HUES6 (cell line): ENCODE data around the gene WDFY4.
"Not testable (repeated sequence)": the region's sequence is repeated elsewhere in the genome, so short reads cannot be mapped to it uniquely, and the experiment has no call there.

ENCODE experiments used
- H3K27ac ChIP-seq: 2 replicates; pipeline ENCODE4 v1.7.0; 2013; ENCODE audit warnings: low read depth, mild to moderate bottlenecking, low read length, inconsistent platforms
- H3K27me3 ChIP-seq: 2 replicates; pipeline ENCODE4 v1.6.1; 2013; ENCODE audit warnings: low read length; ENCODE audit not compliant: control insufficient read depth, insufficient read depth
- H3K36me3 ChIP-seq: 2 replicates; pipeline ENCODE4 v1.6.1; 2013; ENCODE audit warnings: low read length; ENCODE audit not compliant: control insufficient read depth, insufficient read depth
- H3K4me1 ChIP-seq: 2 replicates; pipeline ENCODE4 v1.6.1; 2013; ENCODE audit warnings: low read length; ENCODE audit not compliant: control insufficient read depth, insufficient read depth
- H3K4me3 ChIP-seq: 2 replicates; pipeline ENCODE4 v1.5.1; 2013; ENCODE audit warnings: low read depth, low read length
- H3K9ac ChIP-seq: one replicate; pipeline ENCODE4 v1.6.1; 2013; ENCODE audit warnings: mild to moderate bottlenecking, low read length
- H3K9me3 ChIP-seq: 2 replicates; pipeline ENCODE4 v1.6.1; 2013; ENCODE audit warnings: low read depth, low read length; ENCODE audit not compliant: control insufficient read depth, insufficient read depth

WDFY4 gene

GRCh38 chr10:48647073-48647472, 37.6 kb upstream of the WDFY4 start:
- not testable (repeated sequence) for H3K4me3 ChIP-seq, H3K9me3 ChIP-seq, H3K36me3 ChIP-seq, H3K4me1 ChIP-seq, H3K9ac ChIP-seq, H3K27me3 ChIP-seq, H3K27ac ChIP-seq

- Histone ChIP-seq H3K27me3 (peaks cover 7% of the 10 kb centered on the region; the same call in 1 of the 2 replicates), H3K9ac (no peak overlapping the region), H3K27ac (no peak overlapping the region), H3K9me3 (no peaks in the 10 kb centered on the region), H3K4me1 (no peaks in the 10 kb centered on the region), H3K4me3 (no peak overlapping the region), H3K36me3 (no peaks in the 10 kb centered on the region)
These were observed 36.3 kb upstream of the WDFY4 start for GRCh38 chr10:48648172-48648942.

GRCh38 chr10:48649349-48649944, 35.2 kb upstream of the WDFY4 start:
- H3K27ac ChIP-seq: no peak overlapping the region
- H3K9ac ChIP-seq: no peak overlapping the region
- no peak overlapping the region for H3K4me3 ChIP-seq
- no peaks in the 10 kb centered on the region for H3K9me3 ChIP-seq
- no peaks in the 10 kb centered on the region for H3K36me3 ChIP-seq
- H3K4me1 ChIP-seq: no peaks in the 10 kb centered on the region
- peaks cover 11% of the 10 kb centered on the region for H3K27me3 ChIP-seq

- Histone ChIP-seq H3K36me3 (no peaks in the 10 kb centered on the region), H3K9me3 (no peaks in the 10 kb centered on the region), H3K4me3 (no peak overlapping the region), H3K27me3 (peaks cover 23% of the 10 kb centered on the region), H3K9ac (no peak overlapping the region), H3K27ac (no peak overlapping the region), H3K4me1 (peaks cover 6% of the 10 kb centered on the region; the same call in 1 of the 2 replicates)
These were observed 33.4 kb upstream of the WDFY4 start for GRCh38 chr10:48651293-48651692.

GRCh38 chr10:48651839-48652238, 32.8 kb upstream of the WDFY4 start:
- H3K9ac ChIP-seq: no peak overlapping the region
- H3K36me3 ChIP-seq: no peaks in the 10 kb centered on the region
- no peak overlapping the region for H3K27ac ChIP-seq
- H3K9me3 ChIP-seq: no peaks in the 10 kb centered on the region
- H3K27me3 ChIP-seq: peaks cover 28% of the 10 kb centered on the region
- H3K4me1 ChIP-seq: peaks cover 10% of the 10 kb centered on the region
- H3K4me3 ChIP-seq: no peak overlapping the region

- H3K4me3 ChIP-seq: no peak overlapping the region
- H3K27me3 ChIP-seq: peaks cover 33% of the 10 kb centered on the region
These were observed 32.3 kb upstream of the WDFY4 start for GRCh38 chr10:48652344-48652743.

GRCh38 chr10:48653347-48653746, 31.3 kb upstream of the WDFY4 start:
- H3K36me3 ChIP-seq: no peaks in the 10 kb centered on the region
- H3K4me3 ChIP-seq: no peak overlapping the region
- H3K27ac ChIP-seq: no peak overlapping the region
- H3K4me1 ChIP-seq: peaks cover 12% of the 10 kb centered on the region
- H3K9ac ChIP-seq: no peak overlapping the region
- no peaks in the 10 kb centered on the region for H3K9me3 ChIP-seq
- peaks cover 41% of the 10 kb centered on the region for H3K27me3 ChIP-seq

More at GRCh38 chr10:48652344-48652743, 32.3 kb upstream of the WDFY4 start:
- Histone ChIP-seq H3K36me3 (no peaks in the 10 kb centered on the region), H3K9me3 (no peaks in the 10 kb centered on the region), H3K9ac (no peak overlapping the region), H3K4me1 (peaks cover 12% of the 10 kb centered on the region), H3K27ac (no peak overlapping the region)

- peaks cover 12% of the 10 kb centered on the region for H3K4me1 ChIP-seq
- H3K27ac ChIP-seq: no peak overlapping the region
- H3K4me3 ChIP-seq: no peak overlapping the region
- no peak overlapping the region for H3K9ac ChIP-seq
- no peaks in the 10 kb centered on the region for H3K36me3 ChIP-seq
- no peaks in the 10 kb centered on the region for H3K9me3 ChIP-seq
- H3K27me3 ChIP-seq: peaks cover 41% of the 10 kb centered on the region
These were observed 30.6 kb upstream of the WDFY4 start for GRCh38 chr10:48653944-48654698.

GRCh38 chr10:48655411-48656240, 29.0 kb upstream of the WDFY4 start:
- no peak overlapping the region for H3K9ac ChIP-seq
- peak overlapping the region; percentile 47 for H3K4me3 ChIP-seq
- H3K27ac ChIP-seq: no peak overlapping the region
- no peaks in the 10 kb centered on the region for H3K9me3 ChIP-seq
- H3K4me1 ChIP-seq: peaks cover 12% of the 10 kb centered on the region
- H3K36me3 ChIP-seq: no peaks in the 10 kb centered on the region
- peaks cover 41% of the 10 kb centered on the region for H3K27me3 ChIP-seq

- Histone ChIP-seq H3K36me3 (no peaks in the 10 kb centered on the region), H3K4me1 (peaks cover 12% of the 10 kb centered on the region), H3K4me3 (peak overlapping the region; percentile 47), H3K27me3 (peaks cover 39% of the 10 kb centered on the region), H3K9ac (no peak overlapping the region), H3K9me3 (no peaks in the 10 kb centered on the region), H3K27ac (no peak overlapping the region)
These were observed 28.3 kb upstream of the WDFY4 start for GRCh38 chr10:48656241-48656913.
